ENCODE results near the gene VANGL2. TPM values are rescaled to one million over a fixed set of nuclear protein-coding genes. Genes with fewer than 3 reads are reported as not detected.

The VANGL2 gene
- total RNA-seq, 1 experiment from 2014 or later: 0.26 TPM

DNA sequence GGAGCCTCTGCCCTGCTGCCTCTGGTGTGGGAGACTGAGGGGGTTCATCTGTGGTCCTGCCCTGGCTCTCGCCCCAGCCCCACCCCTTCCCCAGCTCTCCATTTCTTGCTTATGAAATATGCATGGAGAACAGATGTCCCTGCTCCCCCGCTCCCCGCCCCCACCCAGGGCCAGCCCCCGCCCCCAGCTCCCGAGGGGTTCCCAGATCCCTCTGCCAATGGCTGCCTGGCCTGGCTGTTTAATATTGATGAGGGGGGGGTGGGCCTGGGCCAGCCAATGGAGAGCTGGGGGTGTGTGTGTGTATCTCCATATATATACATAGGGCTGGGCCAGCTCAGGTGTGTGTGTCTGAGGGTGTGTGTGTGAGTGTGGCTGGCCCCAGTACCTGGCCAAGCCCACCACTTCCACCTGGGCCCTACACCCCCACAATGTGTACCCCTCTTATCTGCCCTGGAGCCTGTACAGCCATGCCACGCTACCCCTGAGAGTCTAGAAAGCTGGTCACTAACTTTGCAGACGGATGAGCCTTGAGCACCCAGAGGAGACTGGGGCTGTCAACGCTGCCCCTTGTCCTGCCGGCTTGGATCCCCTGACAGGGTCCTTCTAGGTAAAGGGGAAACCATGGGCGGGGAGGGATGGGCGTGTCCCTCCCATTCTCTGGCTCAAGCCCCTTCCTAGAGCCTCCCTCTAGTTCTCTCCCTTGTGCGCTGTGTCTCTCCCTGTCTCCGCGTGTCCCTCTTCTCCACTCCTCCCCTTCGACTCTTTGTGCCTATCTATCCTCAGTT lies 33.4 kb upstream of the VANGL2 start, which contains the start of gene NHLH1:
Gene NHLH1, plus strand, starts transcription at position 341 of the 785 bp plus-strand sequence. CDS start 3,661 bp downstream, outside the sequence.
- no TSS peak for BruUV-seq (replicated peaks)
- Mint-ChIP-seq H3K36me3 (ENCODE audit: insufficient read depth, unreplicated experiment) (peaks cover 5% of the 10 kb centered on the region), H3K27me3 (ENCODE audit: insufficient read depth, unreplicated experiment) (peaks cover 39% of the 10 kb centered on the region), H3K4me3 (ENCODE audit: unreplicated experiment) (no peak within 1 kb of the TSS), H3K4me1 (ENCODE audit: insufficient read depth, unreplicated experiment) (peaks cover 5% of the 10 kb centered on the region), H3K27ac (ENCODE audit: low read depth, unreplicated experiment) (peak within 1 kb of the TSS; percentile 14), H3K9me3 (ENCODE audit: unreplicated experiment) (no peaks in the 10 kb centered on the region)
- ChIA-PET CTCF (interaction anchor here (0.5 to 9.5 kb wide), 7 partner anchors 9 to 348 kb away, joined by 3 to 122 read pairs (median 5); no protein-coding TSS in a partner anchor), POLR2A (no interaction called here)
- intact Hi-C loops (cut with micrococcal nuclease): no loop called here
- DNase-seq (ENCODE audit: unreplicated experiment): no peak
- TF ChIP-seq CTCF (IDR thresholded peaks at IDR 0.05; ENCODE audit: unreplicated experiment): no peak

DNA sequence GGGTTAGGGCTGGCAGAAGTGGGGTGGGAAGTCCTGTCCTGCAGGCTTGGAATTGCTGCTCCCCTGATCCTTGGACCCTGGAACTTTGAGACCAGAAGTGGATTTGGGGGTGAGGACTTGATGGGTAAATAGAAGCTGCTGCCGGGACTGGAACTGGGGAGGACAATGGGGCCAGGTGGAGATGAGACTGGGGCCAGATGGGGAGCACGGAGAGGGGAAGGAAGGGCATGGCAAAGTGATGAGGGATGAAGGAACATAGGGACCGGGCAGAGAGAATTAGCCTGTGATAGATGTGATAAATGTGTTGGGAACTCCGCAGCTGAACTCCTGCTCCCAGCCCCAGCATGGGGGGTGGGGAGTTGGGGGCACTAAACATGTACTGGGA lies 32.9 kb upstream of the VANGL2 start:
- H3K27ac Mint-ChIP-seq (ENCODE audit: low read depth, unreplicated experiment): peak overlapping the region; percentile 14
- no peak for DNase-seq (ENCODE audit: unreplicated experiment)
- peaks cover 5% of the 10 kb centered on the region for H3K36me3 Mint-ChIP-seq (ENCODE audit: insufficient read depth, unreplicated experiment)
- no TSS peak for BruUV-seq (replicated peaks)
- CTCF ChIA-PET: interaction anchor here (0.5 to 9.5 kb wide), 6 partner anchors 9 to 674 kb away, joined by 3 to 122 read pairs (median 9); no protein-coding TSS in a partner anchor
- peaks cover 5% of the 10 kb centered on the region for H3K4me1 Mint-ChIP-seq (ENCODE audit: insufficient read depth, unreplicated experiment)
- peaks cover 39% of the 10 kb centered on the region for H3K27me3 Mint-ChIP-seq (ENCODE audit: insufficient read depth, unreplicated experiment)
- POLR2A ChIA-PET: no interaction called here
- H3K4me3 Mint-ChIP-seq (ENCODE audit: unreplicated experiment): no peak overlapping the region
- no peaks in the 10 kb centered on the region for H3K9me3 Mint-ChIP-seq (ENCODE audit: unreplicated experiment)
- TF ChIP-seq CTCF (IDR thresholded peaks at IDR 0.05; ENCODE audit: unreplicated experiment): no peak
- intact Hi-C loops (cut with micrococcal nuclease): no loop called here

DNA sequence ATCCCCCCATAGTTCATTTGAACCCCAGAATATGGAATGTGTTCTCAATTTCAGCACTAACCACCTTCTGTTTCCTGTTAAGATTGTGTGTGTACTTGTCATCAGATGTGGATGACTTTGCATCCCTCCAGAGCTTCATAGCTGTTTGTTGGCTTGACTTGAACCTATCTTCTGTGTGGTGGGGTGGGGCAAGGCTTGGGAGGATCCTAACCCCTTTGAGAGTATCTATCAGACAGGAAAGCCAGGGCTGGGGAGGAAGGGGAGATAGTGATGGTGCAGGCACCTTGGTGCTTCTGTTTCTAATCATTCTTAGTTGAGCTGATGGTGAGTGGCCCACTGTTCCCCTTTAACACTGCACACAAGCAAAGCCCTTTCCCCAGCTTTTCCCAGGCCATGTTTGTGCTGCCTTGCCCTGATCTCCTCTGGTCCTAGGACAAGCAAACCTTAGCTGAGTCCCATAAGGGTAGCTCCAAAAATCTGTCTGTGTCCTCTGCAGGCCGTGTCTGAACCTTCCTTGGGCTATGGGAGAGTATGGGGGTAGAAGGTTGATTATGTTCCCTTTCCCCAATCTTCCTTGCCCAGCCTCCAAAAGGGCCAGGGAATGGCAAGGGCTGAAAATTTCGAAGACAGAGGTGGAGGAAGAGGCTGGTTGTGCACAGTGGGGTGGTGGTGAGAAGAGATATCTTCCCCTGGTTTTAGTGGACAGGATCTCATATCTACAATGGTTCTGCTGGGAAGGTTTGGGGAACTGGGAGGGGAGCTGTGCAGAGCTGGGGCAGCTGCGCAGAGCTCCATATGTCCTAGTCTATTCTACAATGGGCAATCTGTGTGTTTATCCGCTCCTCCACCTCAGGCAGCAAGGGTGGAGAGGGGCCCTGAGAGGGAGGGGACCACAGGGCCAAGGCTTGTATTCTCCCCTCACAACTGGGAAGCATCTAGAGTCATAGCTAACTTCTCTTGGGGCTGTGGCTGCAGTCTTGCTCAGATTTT lies 32.1 kb upstream of the VANGL2 start:
- BruUV-seq (replicated peaks): no TSS peak
- POLR2A ChIA-PET: no interaction called here
- no peak for TF ChIP-seq CTCF (IDR thresholded peaks at IDR 0.05; ENCODE audit: unreplicated experiment)
- Mint-ChIP-seq H3K9me3 (ENCODE audit: unreplicated experiment) (no peaks in the 10 kb centered on the region), H3K27ac (ENCODE audit: low read depth, unreplicated experiment) (peak overlapping the region; percentile 14), H3K27me3 (ENCODE audit: insufficient read depth, unreplicated experiment) (peaks cover 39% of the 10 kb centered on the region), H3K4me1 (ENCODE audit: insufficient read depth, unreplicated experiment) (peaks cover 5% of the 10 kb centered on the region), H3K36me3 (ENCODE audit: insufficient read depth, unreplicated experiment) (peaks cover 5% of the 10 kb centered on the region), H3K4me3 (ENCODE audit: unreplicated experiment) (no peak overlapping the region)
- DNase-seq (ENCODE audit: unreplicated experiment): no peak
- intact Hi-C loops (cut with micrococcal nuclease): no loop called here
- CTCF ChIA-PET: interaction anchor here (0.6 to 9.5 kb wide), 8 partner anchors 8 to 673 kb away, joined by 3 to 122 read pairs (median 4); no protein-coding TSS in a partner anchor

DNA sequence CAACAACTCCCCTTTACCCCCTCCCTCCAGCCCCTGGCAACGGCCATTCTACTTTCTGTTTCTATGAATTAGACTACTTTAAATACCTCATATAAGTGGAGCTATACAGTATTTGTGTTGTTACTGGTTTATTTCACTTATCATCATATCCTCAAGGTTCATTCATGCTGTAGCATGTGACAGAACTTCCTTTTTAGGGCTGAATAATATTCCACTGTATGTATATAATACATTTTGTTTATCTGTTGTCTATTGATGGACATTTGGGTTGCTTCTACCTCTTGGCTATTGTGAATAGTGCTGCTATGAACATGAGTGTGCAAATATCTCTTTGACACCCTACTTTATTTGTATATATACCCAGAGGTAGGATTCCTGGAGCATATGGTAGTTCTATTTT lies 31.3 kb upstream of the VANGL2 start:
- POLR2A ChIA-PET: no interaction called here
- intact Hi-C loops (cut with micrococcal nuclease): no loop called here
- Mint-ChIP-seq H3K27me3 (ENCODE audit: insufficient read depth, unreplicated experiment) (peaks cover 39% of the 10 kb centered on the region), H3K36me3 (ENCODE audit: insufficient read depth, unreplicated experiment) (peaks cover 5% of the 10 kb centered on the region), H3K4me1 (ENCODE audit: insufficient read depth, unreplicated experiment) (peaks cover 5% of the 10 kb centered on the region), H3K9me3 (ENCODE audit: unreplicated experiment) (no peaks in the 10 kb centered on the region), H3K27ac (ENCODE audit: low read depth, unreplicated experiment) (no peak overlapping the region), H3K4me3 (ENCODE audit: unreplicated experiment) (no peak overlapping the region)
- no peak for TF ChIP-seq CTCF (IDR thresholded peaks at IDR 0.05; ENCODE audit: unreplicated experiment)
- CTCF ChIA-PET: interaction anchor here (0.9 to 9.5 kb wide), 5 partner anchors 7 to 283 kb away, joined by 3 to 122 read pairs (median 4); no protein-coding TSS in a partner anchor
- no TSS peak for BruUV-seq (replicated peaks)
- DNase-seq (ENCODE audit: unreplicated experiment): no peak

Data from MCF 10A (cell line).